GM19023 (cell line): Measurements from ENCODE around the gene INPPL1.
"Not testable (repeated sequence)": the region's sequence is repeated elsewhere in the genome, so short reads cannot be mapped to it uniquely, and the experiment has no call there.

Experiments
- ATAC-seq: cut with Tn5 transposase; IDR thresholded peaks from one replicate; pipeline ENCODE4 v1.9.1; 2021; ENCODE audit warnings: mild to moderate bottlenecking, moderate library complexity; ENCODE audit not compliant: unreplicated experiment

INPPL1 gene

GRCh38 chr11:72224564-72225410 lies at the start of gene INPPL1:
TSS of gene INPPL1 (plus strand) at chr11:72224767. CDS start at chr11:72224985, 218 bp downstream.
- no peak for ATAC-seq

GRCh38 chr11:72177656-72178055 lies 46.9 kb upstream of the INPPL1 start:
- ATAC-seq, result no peak

- ATAC-seq, result no peak
Measured at GRCh38 chr11:72179049-72179803, 45.3 kb upstream of the INPPL1 start.

- no peak for ATAC-seq
Measured at GRCh38 chr11:72179804-72180396, 44.7 kb upstream of the INPPL1 start.

GRCh38 chr11:72180892-72181552 lies 43.5 kb upstream of the INPPL1 start:
- ATAC-seq, result not testable (repeated sequence)

GRCh38 chr11:72181553-72181958 lies 43.0 kb upstream of the INPPL1 start:
- ATAC-seq, result not testable (repeated sequence)

GRCh38 chr11:72188267-72188666 lies 36.3 kb upstream of the INPPL1 start:
- ATAC-seq, result no peak

GRCh38 chr11:72189455-72190250 lies 34.9 kb upstream of the INPPL1 start:
- ATAC-seq, result no peak

GRCh38 chr11:72190631-72191071 lies 33.9 kb upstream of the INPPL1 start:
- no peak for ATAC-seq

- no peak for ATAC-seq
Measured at GRCh38 chr11:72191961-72192381, 32.6 kb upstream of the INPPL1 start, which contains the start of gene FOLR1. TSS of gene FOLR1 (plus strand) at chr11:72192140. CDS start at chr11:72192174, 34 bp downstream.

GRCh38 chr11:72195518-72196270 lies 28.9 kb upstream of the INPPL1 start:
- no peak for ATAC-seq

- ATAC-seq, result not testable (repeated sequence)
Measured at GRCh38 chr11:72201445-72201844, 23.1 kb upstream of the INPPL1 start.

- ATAC-seq, result no peak
Measured at GRCh38 chr11:72202571-72202970, 22.0 kb upstream of the INPPL1 start.

GRCh38 chr11:72203163-72203562 lies 21.4 kb upstream of the INPPL1 start:
- ATAC-seq, result no peak

GRCh38 chr11:72204886-72205285 lies 19.7 kb upstream of the INPPL1 start:
- no peak for ATAC-seq

- ATAC-seq, result not testable (repeated sequence)
Measured at GRCh38 chr11:72206794-72207193, 17.8 kb upstream of the INPPL1 start.

- ATAC-seq, result no peak
Measured at GRCh38 chr11:72208281-72208680, 16.3 kb upstream of the INPPL1 start.

- ATAC-seq, result no peak
Measured at GRCh38 chr11:72209101-72209500, 15.5 kb upstream of the INPPL1 start.

- no peak for ATAC-seq
Measured at GRCh38 chr11:72216638-72217037, 7.9 kb upstream of the INPPL1 start, which contains the start of gene FOLR2. TSS of gene FOLR2 (plus strand) at chr11:72216794. CDS start at chr11:72218585, 1,791 bp downstream.
